Keratinocyte (primary cell): ENCODE data around the gene ZNF500.

Experiments
- CTCF ChIP-seq, 3 experiments: IDR thresholded peaks in 1 of 3; conservative IDR thresholded peaks in 1 of 3; optimal IDR thresholded peaks in 1 of 3; 2 replicates in 2 of 3; 3 replicates in 1 of 3; pipeline versions ENCODE3 to v1.5.1; 2011; ENCODE audit warnings: low read length in 3 of 3, mild to moderate bottlenecking in 3 of 3, moderate library complexity in 2 of 3, control low read depth in 1 of 3, inconsistent platforms in 1 of 3; ENCODE audit not compliant: insufficient read depth in 2 of 3; ENCODE audit errors: extremely low read depth in 1 of 3
- EZH2 ChIP-seq: IDR thresholded peaks from one replicate; pipeline ENCODE4 v1.6.1; 2012; ENCODE audit warnings: inconsistent platforms, mild to moderate bottlenecking, low read length, moderate library complexity

GRCh38 chr16:4700997-4701743 lies 65.8 kb downstream of the ZNF500 start:
- TF ChIP-seq CTCF (optimal IDR thresholded peaks at IDR 0.05 in 1 of 3, IDR thresholded peaks at IDR 0.05 in 1 of 3, conservative IDR thresholded peaks at IDR 0.05 in 1 of 3; ENCODE audit: extremely low read depth in 1 of 3, insufficient read depth in 2 of 3, low read length in 3 of 3) (no peak), EZH2 (no peak)
